GM19467 (cell line): ENCODE measurements around the gene PPP1R13B.

Experiments used
- ATAC-seq: cut with Tn5 transposase; IDR thresholded peaks from one replicate; pipeline ENCODE4 v1.9.1; 2021; ENCODE audit warnings: mild to moderate bottlenecking, moderate library complexity; ENCODE audit not compliant: unreplicated experiment

The PPP1R13B gene

GRCh38 chr14:103702497-103703432 lies 144.6 kb downstream of the PPP1R13B start:
- ATAC-seq: no peak

- no peak for ATAC-seq
Observed at GRCh38 chr14:103702095-103702494, 145.3 kb downstream of the PPP1R13B start.

DNA sequence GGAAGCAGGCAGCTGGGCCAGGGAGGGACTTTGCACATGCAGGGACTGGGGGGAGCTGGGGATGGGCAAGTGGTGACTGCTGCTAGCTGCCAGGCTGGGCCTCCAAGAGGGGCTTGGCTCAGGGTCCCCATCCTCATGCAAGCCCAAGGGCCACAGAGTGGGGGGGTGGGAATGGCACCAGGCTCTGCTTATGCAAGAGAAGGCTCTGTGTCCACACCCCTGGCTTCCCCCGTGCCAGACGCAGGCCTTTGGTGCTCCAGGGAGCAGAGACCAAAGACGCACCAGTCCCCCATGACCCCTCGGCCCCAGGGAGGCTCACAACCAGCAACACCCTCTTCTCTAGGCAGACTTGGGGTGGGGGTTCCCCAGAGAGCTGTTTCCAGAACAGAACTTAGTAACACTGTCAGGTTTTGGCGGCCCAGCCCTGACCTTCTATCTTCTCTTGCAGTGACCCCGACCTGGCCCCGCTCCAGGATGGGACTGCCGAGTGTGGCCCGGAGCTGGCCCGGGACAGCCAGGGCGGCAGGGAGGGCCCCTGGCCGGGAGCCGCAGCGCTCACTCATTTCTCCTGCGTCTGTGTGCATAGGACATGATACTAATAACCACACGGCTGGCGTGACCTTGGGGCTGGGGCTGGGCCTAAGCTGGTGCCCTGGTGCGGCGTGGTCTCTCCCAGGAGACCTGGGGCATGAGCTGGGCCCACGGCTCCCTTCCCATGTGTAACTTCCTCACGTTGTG lies 146.5 kb downstream of the PPP1R13B start:
- ATAC-seq: no peak

DNA sequence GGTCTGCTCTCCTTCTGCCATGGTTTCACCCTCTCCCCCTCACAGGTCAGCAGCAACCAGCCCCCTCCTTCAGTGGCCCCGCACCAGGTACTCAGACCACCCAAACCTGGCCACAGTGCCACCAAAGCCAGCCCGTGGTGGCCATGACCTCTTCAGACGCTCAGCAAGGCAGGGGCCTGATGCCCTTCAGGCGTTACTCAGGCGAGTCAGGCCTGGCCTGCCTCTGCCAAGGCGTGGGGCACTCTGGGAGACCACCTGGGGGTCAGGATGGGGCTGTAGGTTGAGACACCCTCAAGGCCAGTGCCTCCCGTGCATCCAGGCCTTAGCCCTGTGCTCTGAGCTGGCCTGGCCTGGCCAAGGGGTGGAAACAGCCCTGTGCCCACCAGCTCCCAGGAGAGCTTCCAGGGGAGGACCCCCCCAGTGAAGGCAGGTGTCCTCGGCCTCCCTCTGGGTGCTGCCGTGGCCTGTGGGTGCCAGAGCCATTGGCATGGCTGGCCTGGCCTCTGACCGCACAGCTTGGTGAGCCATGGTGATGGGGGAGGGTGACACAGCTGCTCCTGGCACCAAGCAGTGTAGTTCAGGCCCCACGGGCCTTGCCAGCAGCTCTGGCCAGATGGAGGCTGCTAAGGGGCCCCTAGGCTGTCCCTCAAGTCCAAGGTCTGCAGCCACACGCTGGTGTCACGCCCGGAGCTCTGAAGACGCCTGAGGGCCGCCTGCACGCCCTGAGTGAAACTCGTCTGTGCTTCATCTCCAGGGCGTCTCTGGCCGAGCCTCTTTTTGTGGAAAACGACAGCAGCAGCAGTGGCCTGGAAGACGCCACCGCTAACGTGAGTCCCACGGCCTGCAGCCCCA lies 147.2 kb downstream of the PPP1R13B start:
- no peak for ATAC-seq

GRCh38 chr14:103699261-103699661 lies 148.1 kb downstream of the PPP1R13B start:
- ATAC-seq: no peak

DNA sequence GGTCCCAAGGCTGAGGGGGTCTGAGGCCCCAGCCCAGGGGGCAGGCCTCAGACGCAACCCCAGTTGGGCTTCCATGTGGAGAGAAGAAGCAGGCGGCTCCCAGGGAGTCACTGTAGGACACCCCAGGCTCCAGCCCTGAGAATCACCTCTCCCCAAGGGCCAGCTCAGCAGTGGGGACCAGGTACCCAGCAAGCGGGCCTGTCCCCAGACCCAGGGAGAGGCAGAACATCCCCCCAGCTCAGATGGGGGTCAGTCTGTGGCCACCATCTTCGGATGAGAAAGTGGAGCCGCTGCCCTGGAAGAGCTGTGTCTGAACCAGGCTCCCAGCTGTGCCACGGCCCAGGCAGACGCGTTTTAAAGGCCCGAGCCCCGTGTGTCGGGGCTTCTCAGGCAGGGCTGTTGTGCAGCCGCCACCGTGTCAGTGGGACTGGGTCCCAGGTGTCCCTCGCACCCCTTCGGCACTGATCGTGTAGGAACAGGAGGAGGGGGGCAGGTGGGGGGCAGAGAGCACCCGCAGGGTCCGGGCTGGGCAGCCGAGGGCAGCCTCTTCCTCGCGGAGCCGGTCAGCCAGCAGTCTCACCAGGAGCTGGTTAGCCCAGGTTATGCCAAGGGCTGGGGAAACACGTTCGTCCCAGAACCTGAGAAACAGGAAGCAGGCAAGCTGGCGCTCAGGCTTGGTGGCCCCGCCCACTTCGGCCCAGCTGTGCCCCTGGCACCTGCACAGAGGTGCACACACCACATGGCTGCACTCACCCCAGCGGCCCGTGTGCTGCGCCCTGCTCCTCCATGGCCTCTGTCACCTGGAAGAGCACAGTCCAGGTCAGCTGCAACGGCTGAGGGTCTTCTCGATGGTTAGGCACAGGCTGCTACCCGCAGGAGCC lies 148.8 kb downstream of the PPP1R13B start:
- no peak for ATAC-seq

DNA sequence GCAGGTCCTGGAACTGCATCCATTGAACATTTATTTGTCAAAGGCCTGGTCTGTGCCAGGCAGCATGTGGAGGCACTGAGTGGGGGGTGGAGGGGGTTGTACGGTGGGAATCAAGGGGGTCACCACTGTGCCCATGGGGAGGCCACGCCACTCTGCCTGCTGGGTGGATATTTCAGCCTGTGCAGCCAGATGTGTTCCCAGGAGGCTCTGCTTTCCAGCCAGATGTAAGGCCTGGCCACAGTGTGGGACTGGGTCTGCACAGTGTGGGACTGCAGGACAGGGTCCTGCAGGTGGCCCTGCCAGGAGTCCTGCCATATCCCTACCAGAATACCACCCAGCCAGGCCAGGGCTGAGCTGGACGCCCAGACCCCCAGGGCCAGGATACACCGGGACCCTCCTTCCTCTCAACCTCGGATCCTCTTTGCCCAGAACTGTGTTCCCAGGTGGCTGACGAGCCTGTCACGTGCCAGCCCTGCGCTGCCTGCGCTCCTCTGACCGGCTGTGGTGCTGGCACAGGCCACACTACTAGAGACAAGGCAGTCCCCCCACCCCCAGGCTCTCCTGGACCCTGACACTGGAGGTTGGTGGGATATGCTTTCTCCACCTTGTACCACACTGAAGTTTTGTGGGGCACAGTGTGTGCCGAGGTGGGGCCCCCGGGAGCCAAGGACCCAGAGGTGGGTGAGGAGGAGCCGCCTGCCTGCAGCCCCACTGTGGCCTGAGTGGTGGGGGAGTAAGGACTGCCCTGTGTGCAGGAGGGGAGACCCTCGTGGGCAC lies 149.6 kb downstream of the PPP1R13B start:
- no peak for ATAC-seq

- ATAC-seq: no peak
Observed at GRCh38 chr14:103697206-103697602, 150.2 kb downstream of the PPP1R13B start.

GRCh38 chr14:103696466-103697071 lies 150.8 kb downstream of the PPP1R13B start:
- no peak for ATAC-seq

DNA sequence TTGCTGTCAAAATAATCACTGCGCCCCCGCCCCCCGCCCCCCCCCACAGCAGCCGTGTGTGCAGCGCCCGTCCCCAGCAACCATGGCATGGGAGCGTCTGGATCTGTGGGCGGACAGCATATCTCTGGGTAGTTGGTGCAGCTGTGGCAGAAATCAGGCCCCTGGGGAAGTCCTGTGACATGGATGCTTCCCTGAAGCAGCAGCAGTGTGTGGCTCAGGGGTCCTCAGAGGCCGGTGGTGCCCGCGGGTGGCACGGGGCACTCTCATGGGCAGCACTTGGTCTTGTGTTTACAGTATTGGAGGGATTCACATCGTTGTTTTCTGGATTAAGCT lies 151.3 kb downstream of the PPP1R13B start:
- ATAC-seq: no peak

DNA sequence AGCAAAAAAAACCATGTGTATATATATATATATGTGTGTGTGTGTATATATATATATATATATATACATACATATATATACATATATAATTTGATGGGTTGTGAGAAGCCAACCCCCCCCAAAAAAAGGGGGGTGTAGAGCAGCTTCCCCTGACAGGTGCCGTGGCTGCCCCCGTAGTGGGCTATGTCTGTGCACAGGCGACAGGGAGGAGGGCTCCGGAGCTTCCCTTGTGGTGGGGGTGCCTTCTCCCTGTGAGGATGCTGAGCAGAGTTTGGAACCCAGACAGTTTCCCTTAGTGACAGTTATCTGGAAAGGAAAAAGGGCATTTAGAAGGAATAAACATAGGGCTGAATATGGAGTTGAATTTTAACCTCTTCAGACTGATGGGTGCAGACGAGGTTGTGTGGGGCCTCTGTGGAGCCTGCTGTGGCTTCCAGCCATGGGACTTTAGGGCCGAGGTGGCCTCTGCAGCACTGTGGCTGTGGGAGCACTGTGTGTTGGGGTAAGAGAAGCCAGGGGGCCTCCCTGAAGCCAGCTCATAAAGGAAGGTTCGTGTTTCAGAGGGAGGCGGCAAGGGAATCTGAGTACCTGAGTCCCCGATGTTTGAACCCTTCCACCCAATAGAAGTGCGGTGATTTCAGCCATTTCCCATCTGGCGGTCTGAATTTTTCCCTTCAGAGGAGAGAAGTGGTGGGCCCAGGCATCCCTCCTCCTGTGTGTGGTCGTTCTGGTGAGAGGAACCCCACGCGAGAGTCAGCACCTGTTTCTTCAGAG lies 151.9 kb downstream of the PPP1R13B start:
- ATAC-seq: no peak

DNA sequence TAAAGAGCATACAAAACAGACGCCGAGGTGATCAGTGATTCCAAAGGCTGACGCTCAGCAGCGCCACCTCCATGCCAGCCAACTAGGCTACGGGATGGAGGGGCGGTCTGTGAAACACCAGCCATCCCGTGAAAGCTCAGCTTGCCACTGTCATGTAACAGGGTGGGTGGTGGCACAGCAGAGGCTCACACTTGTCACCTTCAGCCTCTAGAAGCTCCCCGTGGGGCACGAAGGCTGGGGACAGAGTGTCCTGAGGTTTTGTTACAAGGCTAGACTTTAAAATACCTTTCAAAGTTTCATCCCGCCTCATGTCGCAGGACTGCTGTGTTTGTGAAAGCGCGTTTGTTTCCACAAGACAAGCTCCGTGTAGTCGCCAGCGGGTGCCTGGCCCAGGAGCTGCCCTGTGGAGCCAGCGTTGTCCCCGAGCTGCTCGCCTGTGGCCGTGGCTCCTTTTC lies 152.8 kb downstream of the PPP1R13B start:
- ATAC-seq: no peak

- ATAC-seq: no peak
Observed at GRCh38 chr14:103693515-103693914, 153.9 kb downstream of the PPP1R13B start.

DNA sequence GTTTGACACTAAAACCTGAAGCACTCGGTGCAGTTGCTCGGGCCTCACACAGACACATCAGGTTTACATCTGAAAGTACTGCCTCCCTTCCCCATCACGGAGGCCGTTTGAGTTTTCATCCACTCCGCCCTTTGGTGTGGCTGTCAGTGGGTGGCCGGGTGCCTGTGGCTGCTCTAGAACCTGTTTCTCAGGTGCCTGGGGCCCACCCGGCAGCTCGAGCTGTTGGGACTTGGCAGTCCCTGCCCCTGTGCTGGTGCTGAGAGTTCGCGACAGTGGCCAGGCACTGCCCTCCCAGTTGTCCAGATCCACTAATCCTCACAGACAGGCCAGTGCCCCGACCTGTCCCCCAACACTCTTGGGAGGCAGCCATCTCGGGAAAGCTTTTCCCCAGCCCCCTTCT lies 154.5 kb downstream of the PPP1R13B start:
- ATAC-seq: no peak

GRCh38 chr14:103692159-103692558 lies 155.2 kb downstream of the PPP1R13B start:
- ATAC-seq: peak; percentile 36

GRCh38 chr14:103691655-103692054 lies 155.7 kb downstream of the PPP1R13B start:
- ATAC-seq: peak; percentile 54

DNA sequence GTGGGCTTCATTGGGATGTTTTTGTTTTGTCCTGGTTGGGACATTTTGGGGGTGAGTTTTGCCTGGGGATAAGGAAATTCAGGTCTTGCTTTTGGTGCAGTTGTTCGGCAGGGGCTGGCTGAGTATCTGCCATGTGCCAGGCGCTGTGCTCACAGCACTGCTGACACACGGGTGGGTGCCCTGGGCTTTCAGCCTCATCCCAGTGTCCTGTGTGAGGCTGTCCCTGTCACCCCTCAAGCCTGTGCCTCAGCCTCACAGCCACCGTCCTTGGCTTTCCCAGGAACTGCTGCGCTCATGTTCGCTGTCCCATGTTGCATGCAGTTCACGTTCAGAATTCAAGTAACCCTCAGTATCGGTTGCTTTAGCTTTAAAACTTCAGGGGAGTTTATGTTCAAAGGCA lies 157.0 kb downstream of the PPP1R13B start:
- no peak for ATAC-seq
